WTC11 (cell line): ENCODE data around the gene FOXK1. TPM values are rescaled to one million over a fixed set of nuclear protein-coding genes. Genes with fewer than 3 reads are reported as not detected.

Source experiments
- ATAC-seq: fragments of 200-7000 bp; cut with Tn5 transposase; 2 replicates; pipeline ENCODE4 v1.10.0; 2021; ENCODE audit warnings: mild to moderate bottlenecking, moderate library complexity
- CTCF ChIA-PET: fragments of 300-600 bp; sonication (Branson Sonifier 250); formaldehyde crosslinking; loops from one replicate; lab custom pipeline; 2021; ENCODE audit warnings: antibody characterized with exemption; lab: Charles Lee
- POLR2A ChIA-PET: fragments of 350-600 bp; sonication (Branson Sonifier 250); formaldehyde crosslinking; loops from one replicate; lab custom pipeline; 2021; ENCODE audit warnings: antibody characterized with exemption; lab: Charles Lee
- DNase-seq: peaks from one replicate; pipeline ENCODE4 v3.0.0; 2021; ENCODE audit warnings: low spot score
- H3K27ac Mint-ChIP-seq: 2 replicates; pipeline ENCODE4 v1.8.0; 2021; ENCODE audit warnings: mixed read lengths
- H3K27me3 Mint-ChIP-seq: 2 replicates; pipeline ENCODE4 v1.8.0; 2021; ENCODE audit warnings: low read depth, mild to moderate bottlenecking, moderate library complexity, mixed read lengths
- H3K36me3 Mint-ChIP-seq: 2 replicates; pipeline ENCODE4 v1.8.0; 2021; ENCODE audit warnings: mixed read lengths
- H3K4me1 Mint-ChIP-seq: 2 replicates; pipeline ENCODE4 v1.8.0; 2022; ENCODE audit warnings: mixed read lengths
- H3K4me3 Mint-ChIP-seq: 2 replicates; pipeline ENCODE4 v1.8.0; 2021; ENCODE audit warnings: mild to moderate bottlenecking, moderate library complexity, mixed read lengths
- H3K9me3 Mint-ChIP-seq: 2 replicates; pipeline ENCODE4 v1.8.0; 2021; ENCODE audit warnings: mixed read lengths
- FOXK1 ChIP-seq: sonication (generic); formaldehyde crosslinking; IDR thresholded peaks from 2 replicates; pipeline ENCODE4 v1.8.0; 2022; ENCODE audit warnings: mild to moderate bottlenecking, moderate library complexity, missing genetic modification reagents
- HMGA2 ChIP-seq: fragments of 250-450 bp; sonication (Bioruptor Pico); IDR thresholded peaks from 2 replicates; pipeline ENCODE4 v1.4.0; 2021; ENCODE audit warnings: mild to moderate bottlenecking, moderate library complexity
- JAZF1 ChIP-seq: fragments of 250-450 bp; sonication (Bioruptor Pico); IDR thresholded peaks from 2 replicates; pipeline ENCODE4 v1.9.0; 2021; ENCODE audit warnings: moderate library complexity, mild to moderate bottlenecking, inconsistent platforms
- MXD4 ChIP-seq: fragments of 250-450 bp; sonication (Bioruptor Pico); IDR thresholded peaks from 2 replicates; pipeline ENCODE4 v1.8.0; 2021; ENCODE audit warnings: mild to moderate bottlenecking, moderate library complexity, borderline replicate concordance
- NFATC4 ChIP-seq: fragments of 250-450 bp; sonication (Bioruptor Pico); IDR thresholded peaks from 2 replicates; pipeline ENCODE4 v1.9.0; 2021; ENCODE audit warnings: mild to moderate bottlenecking
- RORB ChIP-seq: fragments of 250-450 bp; sonication (Bioruptor Pico); IDR thresholded peaks from 2 replicates; pipeline ENCODE4 v1.9.0; 2021; ENCODE audit warnings: mild to moderate bottlenecking
- TCF7 ChIP-seq: sonication (generic); formaldehyde crosslinking; IDR thresholded peaks from 2 replicates; pipeline ENCODE4 v1.8.0; 2022; ENCODE audit warnings: mild to moderate bottlenecking, low read depth, missing genetic modification reagents, moderate library complexity
- TEAD4 ChIP-seq: sonication (generic); formaldehyde crosslinking; IDR thresholded peaks from 2 replicates; pipeline ENCODE4 v1.8.0; 2022; ENCODE audit warnings: mild to moderate bottlenecking, missing genetic modification reagents
- ZNF121 ChIP-seq: sonication (generic); formaldehyde crosslinking; IDR thresholded peaks from 2 replicates; pipeline ENCODE4 v1.8.0; 2023; ENCODE audit warnings: missing genetic modification reagents
- ZNF138 ChIP-seq: sonication (generic); formaldehyde crosslinking; conservative IDR thresholded peaks from 2 replicates; pipeline ENCODE4 v1.8.1; 2022; ENCODE audit warnings: mild to moderate bottlenecking, moderate library complexity, missing genetic modification reagents
- ZNF263 ChIP-seq: sonication (generic); formaldehyde crosslinking; IDR thresholded peaks from 2 replicates; pipeline ENCODE4 v1.8.1; 2022; ENCODE audit warnings: low read depth, mild to moderate bottlenecking, moderate library complexity, missing genetic modification reagents
- total RNA-seq: library from RNA; stranded (reverse); gene quantifications from 3 replicates; pipeline ENCODE4 v1.2.3, GENCODE V29; 2021
- TF ChIP-seq, protein P1 (sequence below): fragments of 250-450 bp; sonication (Bioruptor Pico); IDR thresholded peaks from 2 replicates; pipeline ENCODE4 v1.9.0; 2021; ENCODE audit warnings: moderate library complexity, mild to moderate bottlenecking, inconsistent platforms, borderline replicate concordance
- TF ChIP-seq, protein P2 (sequence below): fragments of 250-450 bp; sonication (Bioruptor Pico); IDR thresholded peaks from 2 replicates; pipeline ENCODE4 v2.1.2; 2022; ENCODE audit warnings: mild to moderate bottlenecking, moderate library complexity
- TF ChIP-seq, protein P3 (sequence below): sonication (generic); formaldehyde crosslinking; IDR thresholded peaks from 2 replicates; pipeline ENCODE4 v1.8.0; 2023; ENCODE audit warnings: missing genetic modification reagents, mild to moderate bottlenecking, borderline replicate concordance
- TF ChIP-seq, protein P4 (sequence below): sonication (generic); formaldehyde crosslinking; IDR thresholded peaks from 2 replicates; pipeline ENCODE4 v1.8.1; 2022; ENCODE audit warnings: low read depth, missing genetic modification reagents, borderline replicate concordance
- TF ChIP-seq, protein P5 (sequence below): sonication (generic); formaldehyde crosslinking; IDR thresholded peaks from 2 replicates; pipeline ENCODE4 v1.8.0; 2023; ENCODE audit warnings: missing genetic modification reagents
- TF ChIP-seq, protein P6 (sequence below): sonication (generic); formaldehyde crosslinking; IDR thresholded peaks from 2 replicates; pipeline ENCODE4 v1.8.1; 2022; ENCODE audit warnings: mild to moderate bottlenecking, missing genetic modification reagents, moderate library complexity, borderline replicate concordance
- TF ChIP-seq, protein P7 (sequence below): sonication (generic); formaldehyde crosslinking; conservative IDR thresholded peaks from 2 replicates; pipeline ENCODE4 v1.8.1; 2022; ENCODE audit warnings: mild to moderate bottlenecking, missing genetic modification reagents

Gene FOXK1
- total RNA-seq, 1 experiment from 2014 or later, result 21.9 TPM

DNA sequence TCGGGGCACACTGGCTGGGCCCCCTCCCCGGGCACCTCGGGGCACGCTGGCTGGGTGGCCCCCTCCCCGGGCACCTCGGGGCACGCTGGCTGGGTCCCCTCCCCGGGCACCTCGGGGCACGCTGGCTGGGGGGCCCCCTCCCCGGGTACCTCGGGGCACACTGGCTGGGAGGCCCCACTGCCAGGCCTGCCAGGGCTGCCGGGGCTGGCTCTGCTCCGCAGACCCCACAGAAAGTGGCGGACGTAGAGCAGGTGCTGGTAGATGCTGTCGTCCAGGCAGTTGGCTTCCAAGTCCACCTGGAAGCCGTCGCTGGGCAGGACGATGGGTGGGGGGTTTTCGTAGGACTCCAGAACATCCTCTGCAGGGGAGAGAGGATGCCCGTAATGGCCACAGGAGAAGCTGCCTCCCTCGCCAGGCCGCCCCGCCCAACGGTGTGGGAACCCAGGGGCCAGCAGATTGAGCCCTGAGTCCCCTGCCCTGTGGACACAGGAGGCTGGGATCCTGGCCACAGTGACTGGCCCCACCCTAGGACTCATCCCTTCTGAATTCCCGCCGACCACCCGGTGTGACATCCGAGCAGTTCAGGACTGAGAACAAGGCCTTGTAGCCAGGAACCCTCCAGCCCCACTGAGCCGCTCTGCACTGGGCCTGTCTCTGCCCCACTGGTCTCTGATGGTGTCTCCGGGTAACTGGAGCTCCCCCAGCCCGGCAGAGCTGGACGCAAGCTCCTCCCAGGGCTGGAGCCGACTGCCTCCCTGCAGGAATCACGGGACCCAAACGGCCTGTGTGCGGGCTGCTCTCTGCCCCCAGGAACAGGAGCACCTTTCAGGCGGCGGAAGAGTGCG, 121.5 kb downstream of the FOXK1 start:
- Mint-ChIP-seq H3K27ac (peak overlapping the region; percentile 85; the same call in 1 of the 2 replicates), H3K27me3 (peaks cover 14% of the 10 kb centered on the region), H3K9me3 (no peaks in the 10 kb centered on the region), H3K4me3 (no peak overlapping the region), H3K4me1 (peaks cover 4% of the 10 kb centered on the region), H3K36me3 (no peaks in the 10 kb centered on the region)
- POLR2A ChIA-PET, result interaction anchor here (0.6 kb wide), 1 partner anchor 12 kb away, joined by 3 read pairs; no protein-coding TSS in a partner anchor
- TF ChIP-seq NFATC4 (CRISPR knock-in tag) (no peak), FOXK1 (CRISPR knock-in tag) (no peak), ZNF138 (CRISPR knock-in tag) (no peak), JAZF1 (CRISPR knock-in tag) (no peak), TCF7 (no peak), HMGA2 (CRISPR knock-in tag) (no peak), TEAD4 (CRISPR knock-in tag) (no peak), ZNF263 (CRISPR knock-in tag) (no peak), MXD4 (CRISPR knock-in tag) (no peak), RORB (CRISPR knock-in tag) (no peak), ZNF121 (CRISPR knock-in tag) (no peak)
- TF ChIP-seq, protein P1, sequence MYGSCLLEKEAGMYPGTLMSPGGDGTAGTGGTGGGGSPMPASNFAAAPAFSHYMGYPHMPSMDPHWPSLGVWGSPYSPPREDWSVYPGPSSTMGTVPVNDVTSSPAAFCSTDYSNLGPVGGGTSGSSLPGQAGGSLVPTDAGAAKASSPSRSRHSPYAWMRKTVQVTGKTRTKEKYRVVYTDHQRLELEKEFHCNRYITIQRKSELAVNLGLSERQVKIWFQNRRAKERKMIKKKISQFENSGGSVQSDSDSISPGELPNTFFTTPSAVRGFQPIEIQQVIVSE (CRISPR knock-in tag), result no peak
- TF ChIP-seq, protein P2, sequence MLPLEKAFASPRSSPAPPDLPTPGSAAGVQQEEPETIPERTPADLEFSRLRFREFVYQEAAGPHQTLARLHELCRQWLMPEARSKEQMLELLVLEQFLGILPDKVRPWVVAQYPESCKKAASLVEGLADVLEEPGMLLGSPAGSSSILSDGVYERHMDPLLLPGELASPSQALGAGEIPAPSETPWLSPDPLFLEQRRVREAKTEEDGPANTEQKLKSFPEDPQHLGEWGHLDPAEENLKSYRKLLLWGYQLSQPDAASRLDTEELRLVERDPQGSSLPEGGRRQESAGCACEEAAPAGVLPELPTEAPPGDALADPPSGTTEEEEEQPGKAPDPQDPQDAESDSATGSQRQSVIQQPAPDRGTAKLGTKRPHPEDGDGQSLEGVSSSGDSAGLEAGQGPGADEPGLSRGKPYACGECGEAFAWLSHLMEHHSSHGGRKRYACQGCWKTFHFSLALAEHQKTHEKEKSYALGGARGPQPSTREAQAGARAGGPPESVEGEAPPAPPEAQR, result no peak
- TF ChIP-seq, protein P3, sequence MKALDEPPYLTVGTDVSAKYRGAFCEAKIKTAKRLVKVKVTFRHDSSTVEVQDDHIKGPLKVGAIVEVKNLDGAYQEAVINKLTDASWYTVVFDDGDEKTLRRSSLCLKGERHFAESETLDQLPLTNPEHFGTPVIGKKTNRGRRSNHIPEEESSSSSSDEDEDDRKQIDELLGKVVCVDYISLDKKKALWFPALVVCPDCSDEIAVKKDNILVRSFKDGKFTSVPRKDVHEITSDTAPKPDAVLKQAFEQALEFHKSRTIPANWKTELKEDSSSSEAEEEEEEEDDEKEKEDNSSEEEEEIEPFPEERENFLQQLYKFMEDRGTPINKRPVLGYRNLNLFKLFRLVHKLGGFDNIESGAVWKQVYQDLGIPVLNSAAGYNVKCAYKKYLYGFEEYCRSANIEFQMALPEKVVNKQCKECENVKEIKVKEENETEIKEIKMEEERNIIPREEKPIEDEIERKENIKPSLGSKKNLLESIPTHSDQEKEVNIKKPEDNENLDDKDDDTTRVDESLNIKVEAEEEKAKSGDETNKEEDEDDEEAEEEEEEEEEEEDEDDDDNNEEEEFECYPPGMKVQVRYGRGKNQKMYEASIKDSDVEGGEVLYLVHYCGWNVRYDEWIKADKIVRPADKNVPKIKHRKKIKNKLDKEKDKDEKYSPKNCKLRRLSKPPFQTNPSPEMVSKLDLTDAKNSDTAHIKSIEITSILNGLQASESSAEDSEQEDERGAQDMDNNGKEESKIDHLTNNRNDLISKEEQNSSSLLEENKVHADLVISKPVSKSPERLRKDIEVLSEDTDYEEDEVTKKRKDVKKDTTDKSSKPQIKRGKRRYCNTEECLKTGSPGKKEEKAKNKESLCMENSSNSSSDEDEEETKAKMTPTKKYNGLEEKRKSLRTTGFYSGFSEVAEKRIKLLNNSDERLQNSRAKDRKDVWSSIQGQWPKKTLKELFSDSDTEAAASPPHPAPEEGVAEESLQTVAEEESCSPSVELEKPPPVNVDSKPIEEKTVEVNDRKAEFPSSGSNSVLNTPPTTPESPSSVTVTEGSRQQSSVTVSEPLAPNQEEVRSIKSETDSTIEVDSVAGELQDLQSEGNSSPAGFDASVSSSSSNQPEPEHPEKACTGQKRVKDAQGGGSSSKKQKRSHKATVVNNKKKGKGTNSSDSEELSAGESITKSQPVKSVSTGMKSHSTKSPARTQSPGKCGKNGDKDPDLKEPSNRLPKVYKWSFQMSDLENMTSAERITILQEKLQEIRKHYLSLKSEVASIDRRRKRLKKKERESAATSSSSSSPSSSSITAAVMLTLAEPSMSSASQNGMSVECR, result no peak
- TF ChIP-seq, protein P4, sequence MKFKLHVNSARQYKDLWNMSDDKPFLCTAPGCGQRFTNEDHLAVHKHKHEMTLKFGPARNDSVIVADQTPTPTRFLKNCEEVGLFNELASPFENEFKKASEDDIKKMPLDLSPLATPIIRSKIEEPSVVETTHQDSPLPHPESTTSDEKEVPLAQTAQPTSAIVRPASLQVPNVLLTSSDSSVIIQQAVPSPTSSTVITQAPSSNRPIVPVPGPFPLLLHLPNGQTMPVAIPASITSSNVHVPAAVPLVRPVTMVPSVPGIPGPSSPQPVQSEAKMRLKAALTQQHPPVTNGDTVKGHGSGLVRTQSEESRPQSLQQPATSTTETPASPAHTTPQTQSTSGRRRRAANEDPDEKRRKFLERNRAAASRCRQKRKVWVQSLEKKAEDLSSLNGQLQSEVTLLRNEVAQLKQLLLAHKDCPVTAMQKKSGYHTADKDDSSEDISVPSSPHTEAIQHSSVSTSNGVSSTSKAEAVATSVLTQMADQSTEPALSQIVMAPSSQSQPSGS (CRISPR knock-in tag), result no peak
- TF ChIP-seq, protein P5, sequence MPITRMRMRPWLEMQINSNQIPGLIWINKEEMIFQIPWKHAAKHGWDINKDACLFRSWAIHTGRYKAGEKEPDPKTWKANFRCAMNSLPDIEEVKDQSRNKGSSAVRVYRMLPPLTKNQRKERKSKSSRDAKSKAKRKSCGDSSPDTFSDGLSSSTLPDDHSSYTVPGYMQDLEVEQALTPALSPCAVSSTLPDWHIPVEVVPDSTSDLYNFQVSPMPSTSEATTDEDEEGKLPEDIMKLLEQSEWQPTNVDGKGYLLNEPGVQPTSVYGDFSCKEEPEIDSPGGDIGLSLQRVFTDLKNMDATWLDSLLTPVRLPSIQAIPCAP (CRISPR knock-in tag), result no peak
- TF ChIP-seq, protein P6, sequence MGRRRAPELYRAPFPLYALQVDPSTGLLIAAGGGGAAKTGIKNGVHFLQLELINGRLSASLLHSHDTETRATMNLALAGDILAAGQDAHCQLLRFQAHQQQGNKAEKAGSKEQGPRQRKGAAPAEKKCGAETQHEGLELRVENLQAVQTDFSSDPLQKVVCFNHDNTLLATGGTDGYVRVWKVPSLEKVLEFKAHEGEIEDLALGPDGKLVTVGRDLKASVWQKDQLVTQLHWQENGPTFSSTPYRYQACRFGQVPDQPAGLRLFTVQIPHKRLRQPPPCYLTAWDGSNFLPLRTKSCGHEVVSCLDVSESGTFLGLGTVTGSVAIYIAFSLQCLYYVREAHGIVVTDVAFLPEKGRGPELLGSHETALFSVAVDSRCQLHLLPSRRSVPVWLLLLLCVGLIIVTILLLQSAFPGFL (CRISPR knock-in tag), result no peak
- TF ChIP-seq, protein P7, sequence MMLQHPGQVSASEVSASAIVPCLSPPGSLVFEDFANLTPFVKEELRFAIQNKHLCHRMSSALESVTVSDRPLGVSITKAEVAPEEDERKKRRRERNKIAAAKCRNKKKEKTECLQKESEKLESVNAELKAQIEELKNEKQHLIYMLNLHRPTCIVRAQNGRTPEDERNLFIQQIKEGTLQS (CRISPR knock-in tag), result no peak
- ATAC-seq (peak; percentile 70), DNase-seq (peak; percentile 35)
- CTCF ChIA-PET, result interaction anchor here (1.2 to 1.8 kb wide), 4 partner anchors 11 to 79 kb away, joined by 4 to 32 read pairs (median 6); no protein-coding TSS in a partner anchor
